GM23338 (cell line): ENCODE measurements around the gene CFAP251. TPM values are rescaled to one million over a fixed set of nuclear protein-coding genes. Genes with fewer than 3 reads are reported as not detected.
A peak's percentile ranks its signal among the peaks of the same experiment; 100 is the strongest.

Source experiments
- ATAC-seq: fragments of 200-7000 bp; cut with Tn5 transposase; 3 replicates; pipeline ENCODE4 v1.9.1; 2020
- DNase-seq: peaks from one replicate; pipeline ENCODE4 v3.0.0-alpha.2; 2015; ENCODE audit warnings: low spot score
- H2AFZ ChIP-seq: fragments of 200-600 bp; sonication (generic); 2 replicates; pipeline ENCODE4 v1.8.0; 2016; ENCODE audit warnings: antibody characterized with exemption, mild to moderate bottlenecking, moderate library complexity
- H3F3A ChIP-seq: fragments of 200-600 bp; sonication (generic); replicated peaks from 2 replicates; pipeline ENCODE4 v1.8.0; 2017; ENCODE audit warnings: antibody characterized with exemption, mixed run types, low read depth
- H3K27ac ChIP-seq: fragments of 200-600 bp; sonication (generic); 2 replicates; pipeline ENCODE4 v1.6.1; 2016; ENCODE audit warnings: low read depth
- H3K27me3 ChIP-seq: fragments of 200-600 bp; sonication (generic); 2 replicates; pipeline ENCODE4 v1.8.0; 2016; ENCODE audit warnings: mild to moderate bottlenecking, mixed run types, moderate library complexity; ENCODE audit not compliant: insufficient read depth
- H3K36me3 ChIP-seq: fragments of 200-600 bp; sonication (generic); 2 replicates; pipeline ENCODE4 v1.8.0; 2016; ENCODE audit warnings: mild to moderate bottlenecking; ENCODE audit not compliant: insufficient read depth
- H3K4me1 ChIP-seq: fragments of 200-600 bp; sonication (generic); 2 replicates; pipeline ENCODE4 v1.8.0; 2016; ENCODE audit warnings: mild to moderate bottlenecking, moderate library complexity; ENCODE audit not compliant: insufficient read depth
- H3K4me2 ChIP-seq: fragments of 200-600 bp; sonication (generic); 2 replicates; pipeline ENCODE4 v1.7.1; 2017; ENCODE audit warnings: mixed run types
- H3K4me3 ChIP-seq: fragments of 200-600 bp; sonication (generic); 2 replicates; pipeline ENCODE4 v1.6.1; 2016; ENCODE audit warnings: mixed run types
- H3K79me2 ChIP-seq: fragments of 200-600 bp; sonication (generic); replicated peaks from 2 replicates; pipeline ENCODE4 v1.8.0; 2017; ENCODE audit warnings: mild to moderate bottlenecking; ENCODE audit not compliant: insufficient read depth
- H3K9me2 ChIP-seq: fragments of 200-600 bp; sonication (generic); 2 replicates; pipeline ENCODE4 v1.8.0; 2017; ENCODE audit not compliant: insufficient read depth
- H4K20me1 ChIP-seq: fragments of 200-600 bp; sonication (generic); replicated peaks from 2 replicates; pipeline ENCODE4 v1.8.0; 2017; ENCODE audit warnings: mild to moderate bottlenecking; ENCODE audit not compliant: insufficient read depth
- H3K27ac Mint-ChIP-seq: 2 replicates; pipeline ENCODE4 v1.8.0; 2020; ENCODE audit warnings: inconsistent platforms, mild to moderate bottlenecking, moderate library complexity, mixed read lengths
- H3K27me3 Mint-ChIP-seq: 3 replicates; pipeline ENCODE4 v1.8.0; 2022; ENCODE audit warnings: low read depth, mild to moderate bottlenecking, moderate library complexity, mixed read lengths, inconsistent platforms; ENCODE audit not compliant: insufficient read depth, poor library complexity
- H3K36me3 Mint-ChIP-seq: 3 replicates; pipeline ENCODE4 v1.8.0; 2021; ENCODE audit warnings: low read depth, mild to moderate bottlenecking, inconsistent platforms, moderate library complexity, mixed read lengths
- H3K4me1 Mint-ChIP-seq: 3 replicates; pipeline ENCODE4 v1.8.0; 2020; ENCODE audit warnings: mild to moderate bottlenecking, inconsistent platforms, mixed read lengths
- H3K4me3 Mint-ChIP-seq: 3 replicates; pipeline ENCODE4 v1.8.0; 2021; ENCODE audit warnings: moderate library complexity, mild to moderate bottlenecking, inconsistent platforms, mixed read lengths
- H3K9me3 Mint-ChIP-seq: 3 replicates; pipeline ENCODE4 v1.8.0; 2020; ENCODE audit warnings: moderate library complexity, mild to moderate bottlenecking, inconsistent platforms, mixed read lengths
- CREB1 ChIP-seq: fragments of 250-450 bp; sonication (Bioruptor Pico); IDR thresholded peaks from 2 replicates; pipeline ENCODE4 v1.5.0; 2020; ENCODE audit warnings: low read depth, mild to moderate bottlenecking, moderate library complexity
- CTCF ChIP-seq, 2 experiments: fragments of 200-600 bp in 1 of 2; sonication (generic) in 1 of 2; conservative IDR thresholded peaks; 2 replicates each; pipeline versions ENCODE4 v1.5.1 to v1.6.1; 2016 to 2017; ENCODE audit warnings: antibody characterized with exemption in 2 of 2, low read depth in 2 of 2, mild to moderate bottlenecking in 2 of 2, moderate library complexity in 1 of 2
- ETS1 ChIP-seq: IDR thresholded peaks from 2 replicates; pipeline ENCODE4 v1.6.1; 2016; ENCODE audit warnings: antibody characterized with exemption
- EZH2 ChIP-seq: fragments of 200-600 bp; sonication (generic); IDR thresholded peaks from one replicate; pipeline ENCODE4 v1.8.0; 2017; ENCODE audit warnings: antibody characterized with exemption, mild to moderate bottlenecking, low read depth; ENCODE audit not compliant: unreplicated experiment
- EZH2phosphoT487 ChIP-seq: fragments of 200-600 bp; sonication (generic); IDR thresholded peaks from one replicate; pipeline ENCODE4 v1.8.1; 2018; ENCODE audit warnings: antibody characterized with exemption; ENCODE audit not compliant: unreplicated experiment
- JUNB ChIP-seq: IDR thresholded peaks from one replicate; pipeline ENCODE4 v1.6.1; 2016; ENCODE audit warnings: antibody characterized with exemption; ENCODE audit not compliant: unreplicated experiment
- NANOG ChIP-seq: IDR thresholded peaks from 2 replicates; pipeline ENCODE4 v1.6.1; 2016; ENCODE audit warnings: antibody characterized with exemption, borderline replicate concordance
- POLR2AphosphoS5 ChIP-seq: IDR thresholded peaks from 2 replicates; pipeline ENCODE4 v1.6.1; 2016; ENCODE audit warnings: antibody characterized with exemption, low read depth
- STAT1 ChIP-seq: IDR thresholded peaks from one replicate; pipeline ENCODE4 v1.6.1; 2016; ENCODE audit warnings: antibody characterized with exemption; ENCODE audit not compliant: unreplicated experiment
- ZNF114 ChIP-seq: fragments of 250-450 bp; sonication (Bioruptor Pico); IDR thresholded peaks from 2 replicates; pipeline ENCODE4 v1.5.0; 2020; ENCODE audit warnings: mild to moderate bottlenecking, moderate library complexity
- ZNF331 ChIP-seq: fragments of 250-450 bp; sonication (Bioruptor Pico); IDR thresholded peaks from 2 replicates; pipeline ENCODE4 v1.5.0; 2020; ENCODE audit warnings: low read depth, mild to moderate bottlenecking, moderate library complexity
- polyA plus RNA-seq: library from polyadenylated mRNA; unstranded; fragments of >200 nt; fragmentation: Nextera tagmentation; extraction: Ambion mirVana; gene quantifications from 2 replicates; pipeline ENCODE4 v1.2.1, GENCODE V29; 2016
- total RNA-seq: library from RNA; depleted of rRNA; stranded (reverse); fragments of >200 nt; shearing (Covaris generic); gene quantifications from 2 replicates; pipeline ENCODE4 v1.2.3, GENCODE V29; 2014
- TF ChIP-seq, protein P1 (sequence below): IDR thresholded peaks from one replicate; pipeline ENCODE4 v1.6.1; 2018; ENCODE audit warnings: antibody characterized with exemption; ENCODE audit not compliant: unreplicated experiment
- TF ChIP-seq, protein P2 (sequence below): fragments of 250-450 bp; sonication (Bioruptor Pico); IDR thresholded peaks from 2 replicates; pipeline ENCODE4 v1.5.0; 2020; ENCODE audit warnings: mild to moderate bottlenecking, moderate library complexity

The CFAP251 gene
- total and polyA plus RNA-seq, 2 experiments from 2014 or later: 1.4 to 2.5 TPM

- H2AFZ ChIP-seq: peak overlapping the region; percentile 66
Observed at GRCh38 chr12:121980191-121980891, 61.9 kb downstream of the CFAP251 start.

More at GRCh38 chr12:121980191-121980891, 61.9 kb downstream of the CFAP251 start:
- TF ChIP-seq, protein P1, sequence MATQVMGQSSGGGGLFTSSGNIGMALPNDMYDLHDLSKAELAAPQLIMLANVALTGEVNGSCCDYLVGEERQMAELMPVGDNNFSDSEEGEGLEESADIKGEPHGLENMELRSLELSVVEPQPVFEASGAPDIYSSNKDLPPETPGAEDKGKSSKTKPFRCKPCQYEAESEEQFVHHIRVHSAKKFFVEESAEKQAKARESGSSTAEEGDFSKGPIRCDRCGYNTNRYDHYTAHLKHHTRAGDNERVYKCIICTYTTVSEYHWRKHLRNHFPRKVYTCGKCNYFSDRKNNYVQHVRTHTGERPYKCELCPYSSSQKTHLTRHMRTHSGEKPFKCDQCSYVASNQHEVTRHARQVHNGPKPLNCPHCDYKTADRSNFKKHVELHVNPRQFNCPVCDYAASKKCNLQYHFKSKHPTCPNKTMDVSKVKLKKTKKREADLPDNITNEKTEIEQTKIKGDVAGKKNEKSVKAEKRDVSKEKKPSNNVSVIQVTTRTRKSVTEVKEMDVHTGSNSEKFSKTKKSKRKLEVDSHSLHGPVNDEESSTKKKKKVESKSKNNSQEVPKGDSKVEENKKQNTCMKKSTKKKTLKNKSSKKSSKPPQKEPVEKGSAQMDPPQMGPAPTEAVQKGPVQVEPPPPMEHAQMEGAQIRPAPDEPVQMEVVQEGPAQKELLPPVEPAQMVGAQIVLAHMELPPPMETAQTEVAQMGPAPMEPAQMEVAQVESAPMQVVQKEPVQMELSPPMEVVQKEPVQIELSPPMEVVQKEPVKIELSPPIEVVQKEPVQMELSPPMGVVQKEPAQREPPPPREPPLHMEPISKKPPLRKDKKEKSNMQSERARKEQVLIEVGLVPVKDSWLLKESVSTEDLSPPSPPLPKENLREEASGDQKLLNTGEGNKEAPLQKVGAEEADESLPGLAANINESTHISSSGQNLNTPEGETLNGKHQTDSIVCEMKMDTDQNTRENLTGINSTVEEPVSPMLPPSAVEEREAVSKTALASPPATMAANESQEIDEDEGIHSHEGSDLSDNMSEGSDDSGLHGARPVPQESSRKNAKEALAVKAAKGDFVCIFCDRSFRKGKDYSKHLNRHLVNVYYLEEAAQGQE: no peak
- TF ChIP-seq JUNB: no peak
- no peak for TF ChIP-seq ZNF331 (CRISPR knock-in tag)
- TF ChIP-seq ETS1: no peak
- TF ChIP-seq, protein P2, sequence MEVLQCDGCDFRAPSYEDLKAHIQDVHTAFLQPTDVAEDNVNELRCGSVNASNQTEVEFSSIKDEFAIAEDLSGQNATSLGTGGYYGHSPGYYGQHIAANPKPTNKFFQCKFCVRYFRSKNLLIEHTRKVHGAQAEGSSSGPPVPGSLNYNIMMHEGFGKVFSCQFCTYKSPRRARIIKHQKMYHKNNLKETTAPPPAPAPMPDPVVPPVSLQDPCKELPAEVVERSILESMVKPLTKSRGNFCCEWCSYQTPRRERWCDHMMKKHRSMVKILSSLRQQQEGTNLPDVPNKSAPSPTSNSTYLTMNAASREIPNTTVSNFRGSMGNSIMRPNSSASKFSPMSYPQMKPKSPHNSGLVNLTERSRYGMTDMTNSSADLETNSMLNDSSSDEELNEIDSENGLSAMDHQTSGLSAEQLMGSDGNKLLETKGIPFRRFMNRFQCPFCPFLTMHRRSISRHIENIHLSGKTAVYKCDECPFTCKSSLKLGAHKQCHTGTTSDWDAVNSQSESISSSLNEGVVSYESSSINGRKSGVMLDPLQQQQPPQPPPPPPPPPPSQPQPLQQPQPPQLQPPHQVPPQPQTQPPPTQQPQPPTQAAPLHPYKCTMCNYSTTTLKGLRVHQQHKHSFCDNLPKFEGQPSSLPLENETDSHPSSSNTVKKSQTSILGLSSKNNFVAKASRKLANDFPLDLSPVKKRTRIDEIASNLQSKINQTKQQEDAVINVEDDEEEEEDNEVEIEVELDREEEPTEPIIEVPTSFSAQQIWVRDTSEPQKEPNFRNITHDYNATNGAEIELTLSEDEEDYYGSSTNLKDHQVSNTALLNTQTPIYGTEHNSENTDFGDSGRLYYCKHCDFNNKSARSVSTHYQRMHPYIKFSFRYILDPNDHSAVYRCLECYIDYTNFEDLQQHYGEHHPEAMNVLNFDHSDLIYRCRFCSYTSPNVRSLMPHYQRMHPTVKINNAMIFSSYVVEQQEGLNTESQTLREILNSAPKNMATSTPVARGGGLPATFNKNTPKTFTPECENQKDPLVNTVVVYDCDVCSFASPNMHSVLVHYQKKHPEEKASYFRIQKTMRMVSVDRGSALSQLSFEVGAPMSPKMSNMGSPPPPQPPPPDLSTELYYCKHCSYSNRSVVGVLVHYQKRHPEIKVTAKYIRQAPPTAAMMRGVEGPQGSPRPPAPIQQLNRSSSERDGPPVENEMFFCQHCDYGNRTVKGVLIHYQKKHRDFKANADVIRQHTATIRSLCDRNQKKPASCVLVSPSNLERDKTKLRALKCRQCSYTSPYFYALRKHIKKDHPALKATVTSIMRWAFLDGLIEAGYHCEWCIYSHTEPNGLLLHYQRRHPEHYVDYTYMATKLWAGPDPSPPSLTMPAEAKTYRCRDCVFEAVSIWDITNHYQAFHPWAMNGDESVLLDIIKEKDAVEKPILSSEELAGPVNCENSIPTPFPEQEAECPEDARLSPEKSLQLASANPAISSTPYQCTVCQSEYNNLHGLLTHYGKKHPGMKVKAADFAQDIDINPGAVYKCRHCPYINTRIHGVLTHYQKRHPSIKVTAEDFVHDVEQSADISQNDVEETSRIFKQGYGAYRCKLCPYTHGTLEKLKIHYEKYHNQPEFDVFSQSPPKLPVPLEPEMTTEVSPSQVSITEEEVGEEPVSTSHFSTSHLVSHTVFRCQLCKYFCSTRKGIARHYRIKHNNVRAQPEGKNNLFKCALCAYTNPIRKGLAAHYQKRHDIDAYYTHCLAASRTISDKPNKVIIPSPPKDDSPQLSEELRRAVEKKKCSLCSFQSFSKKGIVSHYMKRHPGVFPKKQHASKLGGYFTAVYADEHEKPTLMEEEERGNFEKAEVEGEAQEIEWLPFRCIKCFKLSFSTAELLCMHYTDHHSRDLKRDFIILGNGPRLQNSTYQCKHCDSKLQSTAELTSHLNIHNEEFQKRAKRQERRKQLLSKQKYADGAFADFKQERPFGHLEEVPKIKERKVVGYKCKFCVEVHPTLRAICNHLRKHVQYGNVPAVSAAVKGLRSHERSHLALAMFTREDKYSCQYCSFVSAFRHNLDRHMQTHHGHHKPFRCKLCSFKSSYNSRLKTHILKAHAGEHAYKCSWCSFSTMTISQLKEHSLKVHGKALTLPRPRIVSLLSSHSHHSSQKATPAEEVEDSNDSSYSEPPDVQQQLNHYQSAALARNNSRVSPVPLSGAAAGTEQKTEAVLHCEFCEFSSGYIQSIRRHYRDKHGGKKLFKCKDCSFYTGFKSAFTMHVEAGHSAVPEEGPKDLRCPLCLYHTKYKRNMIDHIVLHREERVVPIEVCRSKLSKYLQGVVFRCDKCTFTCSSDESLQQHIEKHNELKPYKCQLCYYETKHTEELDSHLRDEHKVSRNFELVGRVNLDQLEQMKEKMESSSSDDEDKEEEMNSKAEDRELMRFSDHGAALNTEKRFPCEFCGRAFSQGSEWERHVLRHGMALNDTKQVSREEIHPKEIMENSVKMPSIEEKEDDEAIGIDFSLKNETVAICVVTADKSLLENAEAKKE (CRISPR knock-in tag): no peak
- no peak for TF ChIP-seq POLR2AphosphoS5
- TF ChIP-seq NANOG: no peak
- TF ChIP-seq CREB1: no peak
- TF ChIP-seq EZH2phosphoT487: no peak
- no peak for TF ChIP-seq STAT1
- TF ChIP-seq CTCF (conservative IDR thresholded peaks at IDR 0.05; ENCODE audit: low read depth in 2 of 2): no peak
- TF ChIP-seq EZH2: no peak
- TF ChIP-seq ZNF114: no peak
- no peak overlapping the region for H3K27ac Mint-ChIP-seq
- Histone ChIP-seq H3K27me3 (no peaks in the 10 kb centered on the region), H3K4me3 (no peak overlapping the region), H3K4me2 (no peak overlapping the region), H4K20me1 (no peaks in the 10 kb centered on the region), H3K79me2 (no peaks in the 10 kb centered on the region), H3K27ac (no peak overlapping the region), H3K9me2 (no peaks in the 10 kb centered on the region), H3K4me1 (no peaks in the 10 kb centered on the region), H3K36me3 (no peaks in the 10 kb centered on the region), H3F3A (no peaks in the 10 kb centered on the region)
- no peaks in the 10 kb centered on the region for H3K36me3 Mint-ChIP-seq
- ATAC-seq (no peak; the same call in 2 of the 3 replicates), DNase-seq (no peak)
- H3K27me3 Mint-ChIP-seq: peaks cover 2% of the 10 kb centered on the region
- H3K4me1 Mint-ChIP-seq: peaks cover 9% of the 10 kb centered on the region
- no peaks in the 10 kb centered on the region for H3K9me3 Mint-ChIP-seq
- H3K4me3 Mint-ChIP-seq: no peak overlapping the region
